Lower leg skin (tissue), 3 donors: ENCODE data around the gene INTS11.

Source experiments
- POLR2A ChIP-seq, 2 donors: fragments of 450-650 bp; IDR thresholded peaks; one replicate each; pipeline ENCODE4 v1.6.1; 2016 to 2017; ENCODE audit warnings: antibody characterized with exemption in 2 of 2, mild to moderate bottlenecking in 1 of 2, moderate library complexity in 1 of 2
- TF ChIP-seq, protein P1 (sequence below), 3 donors: fragments of 450-650 bp; IDR thresholded peaks; one replicate each; pipeline ENCODE4 v1.5.1; 2016; ENCODE audit warnings: antibody characterized with exemption in 3 of 3, mild to moderate bottlenecking in 3 of 3, moderate library complexity in 2 of 3

DNA sequence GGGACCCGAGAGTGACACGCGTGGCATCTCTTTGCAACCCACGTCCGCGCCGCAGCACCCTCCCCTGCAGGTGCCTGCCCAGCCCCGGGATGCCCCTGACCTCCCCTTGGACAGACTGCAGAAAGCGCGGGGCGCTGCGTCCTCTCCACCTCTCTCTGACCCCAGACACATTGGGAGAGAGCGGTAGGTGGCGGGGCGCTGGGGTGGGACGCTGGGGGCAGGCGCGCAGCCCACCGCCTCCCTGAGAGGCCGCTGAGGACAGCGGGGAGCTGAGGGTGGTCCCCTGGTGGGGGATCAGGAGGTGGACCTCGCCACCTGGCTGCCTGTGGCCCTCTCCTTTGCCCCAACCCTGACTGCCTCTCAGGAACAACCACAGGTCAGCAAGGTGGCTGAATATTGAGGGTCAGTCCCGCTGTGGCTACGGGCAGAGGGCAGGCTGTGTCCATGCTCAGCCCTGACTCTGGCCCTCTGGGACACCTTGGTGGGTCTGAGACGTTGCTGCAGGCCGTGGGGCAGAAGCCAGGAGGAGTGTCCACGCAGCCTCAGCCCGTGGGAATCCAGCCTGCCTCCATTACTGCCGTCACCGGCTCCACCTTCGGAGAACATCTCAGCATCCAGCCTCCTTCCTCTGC is 50.0 kb downstream of the INTS11 start:
- no peak for TF ChIP-seq POLR2A (IDR thresholded peaks at IDR 0.05)
- TF ChIP-seq, protein P1, sequence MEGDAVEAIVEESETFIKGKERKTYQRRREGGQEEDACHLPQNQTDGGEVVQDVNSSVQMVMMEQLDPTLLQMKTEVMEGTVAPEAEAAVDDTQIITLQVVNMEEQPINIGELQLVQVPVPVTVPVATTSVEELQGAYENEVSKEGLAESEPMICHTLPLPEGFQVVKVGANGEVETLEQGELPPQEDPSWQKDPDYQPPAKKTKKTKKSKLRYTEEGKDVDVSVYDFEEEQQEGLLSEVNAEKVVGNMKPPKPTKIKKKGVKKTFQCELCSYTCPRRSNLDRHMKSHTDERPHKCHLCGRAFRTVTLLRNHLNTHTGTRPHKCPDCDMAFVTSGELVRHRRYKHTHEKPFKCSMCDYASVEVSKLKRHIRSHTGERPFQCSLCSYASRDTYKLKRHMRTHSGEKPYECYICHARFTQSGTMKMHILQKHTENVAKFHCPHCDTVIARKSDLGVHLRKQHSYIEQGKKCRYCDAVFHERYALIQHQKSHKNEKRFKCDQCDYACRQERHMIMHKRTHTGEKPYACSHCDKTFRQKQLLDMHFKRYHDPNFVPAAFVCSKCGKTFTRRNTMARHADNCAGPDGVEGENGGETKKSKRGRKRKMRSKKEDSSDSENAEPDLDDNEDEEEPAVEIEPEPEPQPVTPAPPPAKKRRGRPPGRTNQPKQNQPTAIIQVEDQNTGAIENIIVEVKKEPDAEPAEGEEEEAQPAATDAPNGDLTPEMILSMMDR (IDR thresholded peaks at IDR 0.05), result no peak
